ENCODE results near the gene CPB2.

DNA sequence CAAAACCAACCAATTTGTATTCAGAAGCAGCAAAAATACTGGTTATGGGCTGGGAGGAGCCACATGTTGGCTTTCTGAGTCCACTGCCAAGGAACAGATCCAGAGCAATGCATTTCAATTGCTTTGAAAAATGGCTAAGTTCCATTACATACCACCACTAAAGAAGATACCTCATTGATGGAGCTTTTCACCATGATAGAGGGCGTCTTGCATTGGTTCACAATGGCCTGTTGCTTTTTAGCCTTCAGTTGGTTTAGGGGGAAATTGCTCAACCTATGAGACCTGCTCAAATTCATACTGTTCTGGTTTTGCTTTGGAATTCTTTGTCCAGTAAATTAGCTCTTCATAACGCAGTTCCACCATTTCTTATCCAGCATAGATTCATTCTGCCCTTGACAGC, 21.2 kb upstream of the CPB2 start:
- TF ChIP-seq, protein P1, sequence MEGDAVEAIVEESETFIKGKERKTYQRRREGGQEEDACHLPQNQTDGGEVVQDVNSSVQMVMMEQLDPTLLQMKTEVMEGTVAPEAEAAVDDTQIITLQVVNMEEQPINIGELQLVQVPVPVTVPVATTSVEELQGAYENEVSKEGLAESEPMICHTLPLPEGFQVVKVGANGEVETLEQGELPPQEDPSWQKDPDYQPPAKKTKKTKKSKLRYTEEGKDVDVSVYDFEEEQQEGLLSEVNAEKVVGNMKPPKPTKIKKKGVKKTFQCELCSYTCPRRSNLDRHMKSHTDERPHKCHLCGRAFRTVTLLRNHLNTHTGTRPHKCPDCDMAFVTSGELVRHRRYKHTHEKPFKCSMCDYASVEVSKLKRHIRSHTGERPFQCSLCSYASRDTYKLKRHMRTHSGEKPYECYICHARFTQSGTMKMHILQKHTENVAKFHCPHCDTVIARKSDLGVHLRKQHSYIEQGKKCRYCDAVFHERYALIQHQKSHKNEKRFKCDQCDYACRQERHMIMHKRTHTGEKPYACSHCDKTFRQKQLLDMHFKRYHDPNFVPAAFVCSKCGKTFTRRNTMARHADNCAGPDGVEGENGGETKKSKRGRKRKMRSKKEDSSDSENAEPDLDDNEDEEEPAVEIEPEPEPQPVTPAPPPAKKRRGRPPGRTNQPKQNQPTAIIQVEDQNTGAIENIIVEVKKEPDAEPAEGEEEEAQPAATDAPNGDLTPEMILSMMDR (IDR thresholded peaks at IDR 0.05; ENCODE audit: low read depth, low read length), result no peak
- no peak for TF ChIP-seq EZH2phosphoT487 (IDR thresholded peaks at IDR 0.05; ENCODE audit: low read depth)

Measured in OCI-LY3 (cell line).